ENCODE results near the gene F5.

DNA sequence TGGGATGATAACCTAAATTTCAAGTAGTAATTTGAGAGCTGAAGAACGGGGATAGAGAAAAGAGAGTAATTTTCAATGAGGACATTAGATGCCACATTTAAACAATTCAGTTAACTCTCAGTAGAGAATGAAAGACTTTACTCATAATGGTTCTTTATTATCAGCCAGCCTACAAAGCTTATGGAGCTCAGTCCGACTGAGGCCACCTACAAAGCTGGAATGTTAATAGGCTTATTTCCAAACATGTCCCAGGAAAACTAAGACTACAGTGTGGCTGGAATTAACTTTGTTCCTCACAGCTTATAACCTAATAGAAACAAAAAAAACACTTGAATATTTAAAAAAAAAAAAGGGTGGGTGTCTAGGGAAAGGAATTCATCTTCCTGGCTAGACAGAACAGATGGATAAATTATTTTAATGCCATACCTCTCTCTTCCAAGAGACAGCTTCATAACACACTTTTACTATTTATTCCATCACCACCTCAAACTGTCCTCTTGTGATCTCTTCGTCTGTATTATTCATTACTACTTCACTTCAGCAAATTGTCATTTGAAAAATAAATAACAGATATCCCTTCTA lies 110.4 kb downstream of the F5 start:
- TF ChIP-seq, protein P1, sequence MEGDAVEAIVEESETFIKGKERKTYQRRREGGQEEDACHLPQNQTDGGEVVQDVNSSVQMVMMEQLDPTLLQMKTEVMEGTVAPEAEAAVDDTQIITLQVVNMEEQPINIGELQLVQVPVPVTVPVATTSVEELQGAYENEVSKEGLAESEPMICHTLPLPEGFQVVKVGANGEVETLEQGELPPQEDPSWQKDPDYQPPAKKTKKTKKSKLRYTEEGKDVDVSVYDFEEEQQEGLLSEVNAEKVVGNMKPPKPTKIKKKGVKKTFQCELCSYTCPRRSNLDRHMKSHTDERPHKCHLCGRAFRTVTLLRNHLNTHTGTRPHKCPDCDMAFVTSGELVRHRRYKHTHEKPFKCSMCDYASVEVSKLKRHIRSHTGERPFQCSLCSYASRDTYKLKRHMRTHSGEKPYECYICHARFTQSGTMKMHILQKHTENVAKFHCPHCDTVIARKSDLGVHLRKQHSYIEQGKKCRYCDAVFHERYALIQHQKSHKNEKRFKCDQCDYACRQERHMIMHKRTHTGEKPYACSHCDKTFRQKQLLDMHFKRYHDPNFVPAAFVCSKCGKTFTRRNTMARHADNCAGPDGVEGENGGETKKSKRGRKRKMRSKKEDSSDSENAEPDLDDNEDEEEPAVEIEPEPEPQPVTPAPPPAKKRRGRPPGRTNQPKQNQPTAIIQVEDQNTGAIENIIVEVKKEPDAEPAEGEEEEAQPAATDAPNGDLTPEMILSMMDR (IDR thresholded peaks at IDR 0.05 in 8 of 11, conservative IDR thresholded peaks at IDR 0.05 in 3 of 11), result no peak
- no peak for TF ChIP-seq POLR2AphosphoS5 (IDR thresholded peaks at IDR 0.05)

All from spleen (tissue), 7 donors.